ENCODE measurements around the gene ERC2. TPM values are rescaled to one million over a fixed set of nuclear protein-coding genes. Genes with fewer than 3 reads are reported as not detected.
"Not testable (repeated sequence)": the region's sequence is repeated elsewhere in the genome, so short reads cannot be mapped to it uniquely, and the experiment has no call there.

Gene ERC2
- total RNA-seq, 1 donor from 2014 or later = 0.11 TPM

DNA sequence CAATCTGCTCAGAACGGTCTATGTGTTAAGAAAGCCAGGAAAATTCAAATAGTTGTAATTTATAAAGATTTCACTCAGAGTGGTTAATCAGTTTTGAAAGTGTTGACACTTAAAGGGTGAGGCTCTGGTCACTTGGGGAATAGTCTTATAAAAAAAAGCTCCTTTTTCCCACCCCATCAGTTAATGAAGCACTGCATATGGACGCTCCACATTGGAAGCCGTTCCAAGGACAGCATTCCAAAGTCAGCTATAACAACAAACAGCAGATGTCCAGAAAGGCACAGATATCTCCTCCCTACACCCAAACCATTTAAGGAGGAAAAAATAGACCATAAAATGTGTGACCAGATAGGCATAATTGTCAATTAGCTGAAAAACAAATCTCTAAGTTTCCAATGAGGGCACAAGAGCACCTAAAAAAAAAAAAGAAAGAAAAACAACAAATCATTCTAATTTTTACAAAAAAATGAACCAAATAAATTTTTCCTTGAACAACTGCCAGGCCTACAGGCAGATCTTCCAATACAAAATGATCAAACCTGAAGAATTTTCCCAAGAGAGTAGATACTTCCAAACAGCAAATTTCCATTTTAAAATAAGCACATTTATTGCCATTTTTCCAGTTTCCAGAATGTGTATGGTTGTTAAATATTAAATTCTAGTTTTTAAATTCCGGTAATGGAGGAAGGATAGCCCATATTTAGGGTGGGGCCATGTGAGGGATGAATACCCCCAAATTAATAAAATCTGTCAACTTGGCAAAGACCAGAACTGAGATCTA is 198.3 kb downstream of the ERC2 start:
- no peak for DNase-seq (ENCODE audit: low spot score in 2 of 2)
- TF ChIP-seq, protein P1, sequence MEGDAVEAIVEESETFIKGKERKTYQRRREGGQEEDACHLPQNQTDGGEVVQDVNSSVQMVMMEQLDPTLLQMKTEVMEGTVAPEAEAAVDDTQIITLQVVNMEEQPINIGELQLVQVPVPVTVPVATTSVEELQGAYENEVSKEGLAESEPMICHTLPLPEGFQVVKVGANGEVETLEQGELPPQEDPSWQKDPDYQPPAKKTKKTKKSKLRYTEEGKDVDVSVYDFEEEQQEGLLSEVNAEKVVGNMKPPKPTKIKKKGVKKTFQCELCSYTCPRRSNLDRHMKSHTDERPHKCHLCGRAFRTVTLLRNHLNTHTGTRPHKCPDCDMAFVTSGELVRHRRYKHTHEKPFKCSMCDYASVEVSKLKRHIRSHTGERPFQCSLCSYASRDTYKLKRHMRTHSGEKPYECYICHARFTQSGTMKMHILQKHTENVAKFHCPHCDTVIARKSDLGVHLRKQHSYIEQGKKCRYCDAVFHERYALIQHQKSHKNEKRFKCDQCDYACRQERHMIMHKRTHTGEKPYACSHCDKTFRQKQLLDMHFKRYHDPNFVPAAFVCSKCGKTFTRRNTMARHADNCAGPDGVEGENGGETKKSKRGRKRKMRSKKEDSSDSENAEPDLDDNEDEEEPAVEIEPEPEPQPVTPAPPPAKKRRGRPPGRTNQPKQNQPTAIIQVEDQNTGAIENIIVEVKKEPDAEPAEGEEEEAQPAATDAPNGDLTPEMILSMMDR (IDR thresholded peaks at IDR 0.05) = no peak
- Histone ChIP-seq H3K4me1 (no peaks in the 10 kb centered on the region), H3K27me3 (no peaks in the 10 kb centered on the region), H3K9me3 (no peaks in the 10 kb centered on the region), H3K36me3 (no peaks in the 10 kb centered on the region), H3K27ac (no peak overlapping the region), H3K4me3 (no peak overlapping the region)
- intact Hi-C loops (cut with DNase I) = no loop called here

DNA sequence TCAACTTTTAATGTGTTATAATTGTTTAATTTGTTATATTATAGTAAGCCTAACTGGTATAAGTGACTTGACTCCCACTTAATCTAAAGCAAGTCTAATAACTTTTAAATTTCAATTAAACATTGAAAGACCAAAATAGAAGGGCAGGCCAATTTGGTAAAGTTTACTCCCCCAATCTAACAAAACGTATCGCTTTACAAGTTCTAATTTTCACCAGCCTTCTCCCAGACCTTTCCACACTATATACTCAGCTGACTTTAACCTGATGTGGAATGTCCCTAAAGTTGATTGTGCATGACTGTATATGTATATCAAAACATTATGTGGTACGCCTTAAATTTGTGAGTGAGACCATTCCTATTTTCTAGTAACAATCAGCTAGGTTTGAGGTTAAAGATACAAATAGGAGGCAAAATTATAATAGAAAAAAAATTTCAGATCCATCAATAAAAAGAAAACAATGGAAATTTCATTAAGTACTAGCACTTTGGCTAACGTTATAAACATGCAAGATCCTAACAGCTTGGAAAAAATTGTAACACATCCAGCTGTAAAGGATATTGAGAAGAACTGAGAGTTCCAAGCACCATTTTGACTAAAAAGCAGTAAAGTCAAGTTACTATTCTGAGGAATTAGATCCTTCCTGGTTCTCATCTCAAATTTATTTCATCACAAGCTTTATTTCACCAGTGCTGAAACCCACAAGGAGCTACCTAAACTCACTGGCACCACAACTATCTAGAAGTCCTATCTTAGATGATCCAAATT is 199.5 kb downstream of the ERC2 start:
- Histone ChIP-seq H3K4me1 (no peaks in the 10 kb centered on the region), H3K27ac (no peak overlapping the region), H3K27me3 (no peaks in the 10 kb centered on the region), H3K36me3 (no peaks in the 10 kb centered on the region), H3K9me3 (no peaks in the 10 kb centered on the region), H3K4me3 (no peak overlapping the region)
- TF ChIP-seq, protein P1 (IDR thresholded peaks at IDR 0.05) = no peak
- intact Hi-C loops (cut with DNase I) = no loop called here
- no peak for DNase-seq (ENCODE audit: low spot score in 2 of 2)

DNA sequence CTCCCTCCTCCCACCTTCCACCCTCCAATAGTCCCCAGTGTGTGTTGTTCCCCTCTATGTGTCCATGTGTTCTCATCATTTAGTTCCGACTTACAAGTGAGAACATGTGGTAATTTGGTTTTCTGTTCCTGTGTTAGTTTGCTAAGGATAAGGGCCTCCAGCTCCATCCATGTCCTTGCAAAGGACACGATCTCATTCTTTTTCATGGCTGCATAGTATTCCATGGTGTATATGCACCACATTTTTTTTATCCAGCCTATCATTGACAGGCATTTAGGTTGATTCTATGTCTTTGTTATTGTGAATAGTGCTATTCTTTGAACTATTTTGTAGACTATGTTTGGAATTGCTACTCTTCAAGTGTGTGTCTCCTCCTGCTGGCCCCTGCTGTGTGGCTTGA is 206.4 kb downstream of the ERC2 start:
- H3K9me3 ChIP-seq; H3K36me3 ChIP-seq; H3K4me3 ChIP-seq; intact Hi-C loops (cut with DNase I); DNase-seq (ENCODE audit: low spot score in 2 of 2); H3K27me3 ChIP-seq; H3K4me1 ChIP-seq; H3K27ac ChIP-seq: not testable (repeated sequence)

DNA sequence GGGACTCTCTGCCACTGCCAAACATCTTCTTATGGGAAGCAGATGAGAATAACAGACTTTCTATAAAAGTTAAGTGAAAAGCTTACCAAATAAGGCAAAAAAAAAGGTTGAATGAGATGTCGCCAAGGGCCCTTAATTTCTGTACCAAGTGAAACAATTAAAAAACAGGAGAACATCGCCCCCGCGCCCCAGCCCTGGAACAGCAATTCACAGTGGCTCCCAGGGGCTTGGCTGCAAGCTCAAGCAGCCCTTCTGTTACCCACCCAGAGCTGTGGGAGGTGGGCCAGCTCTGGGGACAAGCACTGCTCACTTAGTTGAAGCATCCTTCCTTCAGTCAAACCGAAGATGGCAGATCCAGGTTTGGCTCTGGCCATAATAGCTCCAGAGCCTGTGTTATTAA is 208.0 kb downstream of the ERC2 start:
- DNase-seq (ENCODE audit: low spot score in 2 of 2) = no peak
- H3K9me3 ChIP-seq = no peaks in the 10 kb centered on the region
- H3K27ac ChIP-seq = no peak overlapping the region
- H3K4me3 ChIP-seq = no peak overlapping the region
- no peaks in the 10 kb centered on the region for H3K4me1 ChIP-seq
- TF ChIP-seq, protein P1 (IDR thresholded peaks at IDR 0.05) = no peak
- no peaks in the 10 kb centered on the region for H3K27me3 ChIP-seq
- no peaks in the 10 kb centered on the region for H3K36me3 ChIP-seq
- intact Hi-C loops (cut with DNase I) = no loop called here

DNA sequence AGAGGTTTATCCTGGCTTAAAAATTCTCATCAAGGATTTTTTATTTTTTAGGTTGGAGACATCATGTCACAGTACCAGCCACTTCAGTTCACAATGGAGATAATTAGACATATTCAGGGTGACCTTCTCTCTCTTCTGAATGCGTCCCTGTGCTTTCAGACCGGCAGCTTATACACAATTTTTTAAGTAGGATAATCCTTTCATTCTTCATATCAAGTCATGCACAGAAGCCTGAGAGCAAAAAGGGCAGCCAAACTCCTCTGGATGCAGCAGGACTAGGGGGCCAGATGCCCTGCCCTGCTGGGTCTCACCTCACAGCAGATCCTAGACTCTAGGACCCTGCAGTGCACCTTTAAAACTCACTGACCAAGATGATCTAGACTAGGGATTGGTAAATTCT is 210.4 kb downstream of the ERC2 start:
- intact Hi-C loops (cut with DNase I) = loop anchor here (10.0 kb wide), 1 partner anchor 1833 kb away; no protein-coding TSS in a partner anchor
- H3K27ac ChIP-seq = no peak overlapping the region

More for the DNA sequence above, 210.4 kb downstream of the ERC2 start:
- TF ChIP-seq, protein P1 (IDR thresholded peaks at IDR 0.05) = no peak
- DNase-seq (ENCODE audit: low spot score in 2 of 2) = no peak
- Histone ChIP-seq H3K9me3 (no peaks in the 10 kb centered on the region), H3K27me3 (no peaks in the 10 kb centered on the region), H3K4me1 (no peaks in the 10 kb centered on the region), H3K36me3 (no peaks in the 10 kb centered on the region), H3K4me3 (no peak overlapping the region)
